HG03066 (cell line): ENCODE measurements around the gene SIKE1.
A peak's percentile ranks its signal among the peaks of the same experiment; 100 is the strongest.
"Not testable (repeated sequence)": the region's sequence is repeated elsewhere in the genome, so short reads cannot be mapped to it uniquely, and the experiment has no call there.

Source experiments
- ATAC-seq: cut with Tn5 transposase; IDR thresholded peaks from one replicate; pipeline ENCODE4 v1.9.1; 2021; ENCODE audit warnings: low read depth; ENCODE audit not compliant: unreplicated experiment

The SIKE1 gene

GRCh38 chr1:114780344-114781226 lies at the start of gene SIKE1:
Gene SIKE1 (minus strand): TSS chr1:114780685. CDS start chr1:114780607, 78 bp downstream.
- ATAC-seq, result peak; percentile 99

- ATAC-seq, result not testable (repeated sequence)
Observed at GRCh38 chr1:114830075-114830474, 49.6 kb upstream of the SIKE1 start.

- no peak for ATAC-seq
Observed at GRCh38 chr1:114828251-114828650, 47.8 kb upstream of the SIKE1 start.

- no peak for ATAC-seq
Observed at GRCh38 chr1:114821978-114822377, 41.5 kb upstream of the SIKE1 start.

- ATAC-seq, result no peak
Observed at GRCh38 chr1:114820392-114820791, 39.9 kb upstream of the SIKE1 start.

- no peak for ATAC-seq
Observed at GRCh38 chr1:114819869-114820268, 39.4 kb upstream of the SIKE1 start.

- ATAC-seq, result not testable (repeated sequence)
Observed at GRCh38 chr1:114804449-114804848, 24.0 kb upstream of the SIKE1 start.

- no peak for ATAC-seq
Observed at GRCh38 chr1:114803001-114803400, 22.5 kb upstream of the SIKE1 start.

GRCh38 chr1:114794038-114794437 lies 13.6 kb upstream of the SIKE1 start:
- ATAC-seq, result no peak

- not testable (repeated sequence) for ATAC-seq
Observed at GRCh38 chr1:114790581-114790980, 10.1 kb upstream of the SIKE1 start.

- ATAC-seq, result not testable (repeated sequence)
Observed at GRCh38 chr1:114786440-114786839, 6.0 kb upstream of the SIKE1 start.

GRCh38 chr1:114782476-114782875 lies 2.0 kb upstream of the SIKE1 start:
- no peak for ATAC-seq

GRCh38 chr1:114779722-114780121 lies 763 bp downstream of the SIKE1 start:
- no peak for ATAC-seq

GRCh38 chr1:114776726-114777125 lies 3.8 kb downstream of the SIKE1 start:
- ATAC-seq, result not testable (repeated sequence)

- ATAC-seq, result no peak
Observed at GRCh38 chr1:114771992-114772391, 8.5 kb downstream of the SIKE1 start.

GRCh38 chr1:114770989-114771388 lies 9.5 kb downstream of the SIKE1 start:
- no peak for ATAC-seq

- ATAC-seq, result no peak
Observed at GRCh38 chr1:114764689-114765088, 15.8 kb downstream of the SIKE1 start.

GRCh38 chr1:114758256-114758832 lies 22.1 kb downstream of the SIKE1 start:
- no peak for ATAC-seq

- peak; percentile 86 for ATAC-seq
Observed at GRCh38 chr1:114757455-114758255, 22.8 kb downstream of the SIKE1 start, which contains the start of gene CSDE1. Gene CSDE1 (minus strand): TSS chr1:114757984. CDS start chr1:114739890, 18,094 bp downstream.

- no peak for ATAC-seq
Observed at GRCh38 chr1:114756949-114757454, 23.5 kb downstream of the SIKE1 start.
